Upper lobe of left lung (tissue), 6 donors: ENCODE measurements around the gene KAZN. TPM values are rescaled to one million over a fixed set of nuclear protein-coding genes. Genes with fewer than 3 reads are reported as not detected.

ENCODE experiments used
- ATAC-seq, 2 donors: fragments of 200-7000 bp; cut with Tn5 transposase; one replicate each; pipeline ENCODE4 v1.9.1; 2022; ENCODE audit warnings: mild to moderate bottlenecking in 2 of 2, moderate library complexity in 2 of 2; ENCODE audit not compliant: low FRiP score in 2 of 2
- DNase-seq, 2 donors: peaks; one replicate each; pipeline ENCODE4 v3.0.0-alpha.2; 2019 to 2020
- H3K27ac ChIP-seq, 4 donors: fragments of 200-600 bp; sonication (generic); one replicate each; pipeline ENCODE4 v1.5.1; 2016 to 2019
- H3K27me3 ChIP-seq, 4 donors: fragments of 200-600 bp; sonication (generic); one replicate each; pipeline ENCODE4 v1.5.1; 2017 to 2019
- H3K36me3 ChIP-seq, 4 donors: fragments of 200-600 bp; sonication (generic); one replicate each; pipeline ENCODE4 v1.5.1; 2016 to 2019
- H3K4me1 ChIP-seq, 4 donors: fragments of 200-600 bp; sonication (generic); one replicate each; pipeline ENCODE4 v1.5.1; 2018 to 2019
- H3K4me3 ChIP-seq, 4 donors: fragments of 200-600 bp; sonication (generic); one replicate each; pipeline ENCODE4 v1.5.1; 2017 to 2019; ENCODE audit warnings: mild to moderate bottlenecking in 2 of 4, moderate library complexity in 1 of 4
- H3K9me3 ChIP-seq, 4 donors: fragments of 200-600 bp; sonication (generic); one replicate each; pipeline ENCODE4 v1.5.1; 2018 to 2019
- CTCF ChIP-seq, 6 experiments: fragments of 450-650 bp in 4 of 6; fragments of 200-600 bp in 2 of 6; sonication (generic) in 2 of 6; IDR thresholded peaks; one replicate each; pipeline ENCODE4 v1.5.1; 2016 to 2019; ENCODE audit warnings: antibody characterized with exemption in 6 of 6
- EP300 ChIP-seq, 4 donors: sonication (generic); formaldehyde crosslinking; IDR thresholded peaks; one replicate each; pipeline ENCODE4 v1.5.1; 2017; ENCODE audit warnings: antibody characterized with exemption in 4 of 4, control low read depth in 2 of 4
- POLR2A ChIP-seq, 4 donors: fragments of 450-650 bp; IDR thresholded peaks; one replicate each; pipeline ENCODE4 v1.5.1; 2016 to 2017; ENCODE audit warnings: antibody characterized with exemption in 4 of 4, mild to moderate bottlenecking in 2 of 4
- POLR2AphosphoS5 ChIP-seq, 2 donors: sonication (generic); formaldehyde crosslinking; IDR thresholded peaks; one replicate each; pipeline ENCODE4 v1.5.1; 2017; ENCODE audit warnings: antibody characterized with exemption in 2 of 2
- WGBS, 2 donors: methylation state at CpG; one replicate each; pipeline ENCODE4 v1.1.5; 2017 to 2018; 5-methylcytosine and 5-hydroxymethylcytosine counted together
- total RNA-seq, 6 donors: library from RNA; depleted of rRNA in 4 of 6; stranded (reverse); fragments of >200 nt in 4 of 6; gene quantifications; one replicate each; pipeline versions ENCODE4 v1.1.0 to v1.2.1, GENCODE V29; 2016 to 2021
- donor health status: DM: no; HTN: no; CAD: no; lungs with moderate emphysema.
- donor health status: DM: no; HTN: yes; CAD: no; lungs with severe emphysema.

KAZN gene
- total RNA-seq, 6 donors from 2014 or later: 11.5 to 30.0 (median 17.6) TPM

- Histone ChIP-seq H3K27me3 (no peaks in the 10 kb centered on the region), H3K36me3 (no peaks in the 10 kb centered on the region), H3K9me3 (no peaks in the 10 kb centered on the region), H3K27ac (no peak overlapping the region), H3K4me3 (no peak overlapping the region), H3K4me1 (no peaks in the 10 kb centered on the region)
- TF ChIP-seq POLR2AphosphoS5 (IDR thresholded peaks at IDR 0.05) (no peak), CTCF (IDR thresholded peaks at IDR 0.05) (no peak), POLR2A (IDR thresholded peaks at IDR 0.05) (no peak), EP300 (IDR thresholded peaks at IDR 0.05) (no peak)
- 76 to 91% methylated on average over 15 of the region's 16 CpGs for WGBS, 2 donors
- ATAC-seq (peak in 1 of 2 donors; percentile 92), DNase-seq (peak in 1 of 2 donors; percentile 73)
Measured at GRCh38 chr1:14987829-14988603, 389.5 kb downstream of the KAZN start.

DNA sequence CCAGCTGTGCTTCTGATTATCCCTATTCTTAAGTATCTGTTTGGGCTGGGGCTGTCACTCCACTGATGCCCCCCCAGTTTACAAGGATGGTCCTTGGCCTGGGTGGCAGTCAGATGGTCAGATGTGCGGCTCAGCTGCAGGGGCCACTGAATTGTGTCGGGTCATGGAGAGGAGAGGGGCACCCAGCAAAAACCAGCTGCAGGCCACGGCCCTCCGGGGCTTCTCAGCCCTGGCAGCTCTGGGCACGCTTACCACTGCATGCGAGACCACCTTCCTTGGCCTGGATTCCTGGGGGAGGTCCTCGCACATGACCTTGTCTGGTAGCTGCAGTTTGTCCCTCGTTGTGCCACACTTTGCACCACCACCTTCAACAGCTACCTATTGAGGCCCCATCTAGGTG, 390.2 kb downstream of the KAZN start:
- no peak overlapping the region for H3K27ac ChIP-seq
- WGBS, 2 donors: 73 to 89% methylated on average over 2 to 8 of the region's 8 CpGs
- DNase-seq: no peak
- H3K4me1 ChIP-seq: no peaks in the 10 kb centered on the region
- H3K27me3 ChIP-seq: no peaks in the 10 kb centered on the region
- no peak for ATAC-seq
- H3K4me3 ChIP-seq: no peak overlapping the region
- TF ChIP-seq CTCF (IDR thresholded peaks at IDR 0.05) (no peak), POLR2AphosphoS5 (IDR thresholded peaks at IDR 0.05) (no peak), POLR2A (IDR thresholded peaks at IDR 0.05) (no peak), EP300 (IDR thresholded peaks at IDR 0.05) (no peak)
- H3K9me3 ChIP-seq: no peaks in the 10 kb centered on the region
- no peaks in the 10 kb centered on the region for H3K36me3 ChIP-seq

DNA sequence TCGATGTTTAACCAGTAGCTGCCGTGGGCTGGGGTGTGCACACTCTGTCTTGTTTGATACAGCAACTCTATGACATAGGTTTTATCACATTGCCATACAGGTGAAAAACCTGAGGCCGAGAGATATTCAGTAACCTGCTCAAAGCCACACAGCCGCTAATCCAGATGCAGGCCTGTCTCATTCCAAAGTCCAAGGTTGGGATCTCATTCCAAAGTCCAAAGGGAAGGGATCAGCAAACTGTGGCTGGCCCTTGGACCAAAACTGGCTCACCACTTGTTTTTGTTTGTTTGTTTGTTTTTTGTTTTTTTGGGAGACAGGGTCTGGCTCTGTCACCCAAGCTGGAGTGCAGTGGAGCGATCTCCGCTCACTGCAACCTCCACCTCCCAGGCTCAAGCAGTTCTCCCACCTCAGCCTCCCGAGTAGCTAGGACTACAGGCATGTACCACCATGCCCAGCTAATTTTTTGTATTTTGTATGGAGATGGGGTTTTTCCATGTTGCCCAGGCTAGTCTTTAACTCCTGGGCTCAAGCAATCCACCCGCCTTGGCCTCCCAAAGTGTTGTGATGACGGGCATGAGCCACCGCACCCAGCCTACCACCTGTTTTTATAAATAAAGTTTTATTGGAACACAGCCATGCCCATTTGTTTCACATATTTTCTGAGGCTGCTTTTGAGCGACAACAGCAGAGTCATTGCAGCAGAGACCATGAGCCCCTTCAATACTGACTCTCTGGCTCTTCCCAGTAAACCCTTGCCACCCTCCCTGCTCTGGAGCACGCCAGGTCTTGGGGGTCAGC, 391.6 kb downstream of the KAZN start:
- H3K27me3 ChIP-seq: no peaks in the 10 kb centered on the region
- no peak for DNase-seq
- no peak for ATAC-seq
- no peaks in the 10 kb centered on the region for H3K36me3 ChIP-seq
- no peaks in the 10 kb centered on the region for H3K4me1 ChIP-seq
- H3K4me3 ChIP-seq: no peak overlapping the region
- no peaks in the 10 kb centered on the region for H3K9me3 ChIP-seq
- 89 to 97% methylated on average over 12 of the region's 12 CpGs for WGBS, 2 donors
- TF ChIP-seq POLR2AphosphoS5 (IDR thresholded peaks at IDR 0.05) (no peak), POLR2A (IDR thresholded peaks at IDR 0.05) (no peak), EP300 (IDR thresholded peaks at IDR 0.05) (no peak), CTCF (IDR thresholded peaks at IDR 0.05) (no peak)
- no peak overlapping the region for H3K27ac ChIP-seq

- Histone ChIP-seq H3K9me3 (no peaks in the 10 kb centered on the region), H3K4me3 (no peak overlapping the region), H3K27me3 (no peaks in the 10 kb centered on the region), H3K27ac (no peak overlapping the region), H3K4me1 (peaks cover 0 to 8% (median 5%) of the 10 kb centered on the region in 4 donors), H3K36me3 (no peaks in the 10 kb centered on the region)
- DNase-seq (no peak), ATAC-seq (no peak)
- WGBS, 2 donors: 89 to 92% methylated on average over 13 of the region's 13 CpGs
- TF ChIP-seq CTCF (IDR thresholded peaks at IDR 0.05) (no peak), POLR2A (IDR thresholded peaks at IDR 0.05) (no peak), POLR2AphosphoS5 (IDR thresholded peaks at IDR 0.05) (no peak), EP300 (IDR thresholded peaks at IDR 0.05) (no peak)
Measured at GRCh38 chr1:14993414-14993813, 394.9 kb downstream of the KAZN start.
